Right lobe of liver (tissue), 6 donors: Measurements from ENCODE around the gene KRT24. TPM values are rescaled to one million over a fixed set of nuclear protein-coding genes. Genes with fewer than 3 reads are reported as not detected.

Experiments used
- ATAC-seq, 4 donors: fragments of 200-7000 bp; cut with Tn5 transposase; one replicate each; pipeline ENCODE4 v1.9.1; 2020; ENCODE audit warnings: mild to moderate bottlenecking in 4 of 4, moderate library complexity in 4 of 4
- DNase-seq, 3 donors: peaks; one replicate each; pipeline ENCODE4 v3.0.0-alpha.2; 2020
- H3K27ac ChIP-seq, 3 donors: fragments of 200-600 bp; one replicate each; pipeline ENCODE4 v1.8.0; 2022
- H3K27me3 ChIP-seq, 2 donors: fragments of 200-600 bp; one replicate each; pipeline ENCODE4 v1.8.0; 2022
- H3K36me3 ChIP-seq, 4 donors: fragments of 200-600 bp; sonication (generic) in 1 of 4; one replicate each; pipeline versions ENCODE4 v1.5.1 to v1.8.0; 2017 to 2022; ENCODE audit warnings: control low read depth in 1 of 4
- H3K4me1 ChIP-seq, 4 donors: fragments of 200-600 bp; sonication (generic) in 1 of 4; one replicate each; pipeline versions ENCODE4 v1.5.1 to v1.8.0; 2017 to 2022; ENCODE audit warnings: control low read depth in 1 of 4
- H3K4me3 ChIP-seq, 3 donors: fragments of 200-600 bp; one replicate each; pipeline ENCODE4 v1.8.0; 2022
- H3K9me3 ChIP-seq, 4 donors: fragments of 200-600 bp; sonication (generic) in 1 of 4; one replicate each; pipeline versions ENCODE4 v1.5.1 to v1.8.0; 2017 to 2022; ENCODE audit warnings: control low read depth in 1 of 4
- POLR2A ChIP-seq: fragments of 450-650 bp; IDR thresholded peaks from one replicate; pipeline ENCODE4 v1.6.1; 2017; ENCODE audit warnings: antibody characterized with exemption, mild to moderate bottlenecking
- WGBS: methylation state at CpG from one replicate; pipeline ENCODE4 v1.1.6; 2018; ENCODE audit warnings: low coverage, low lambda C conversion rate; ENCODE audit not compliant: insufficient coverage; ENCODE audit errors: missing lambda C conversion rate; 5-methylcytosine and 5-hydroxymethylcytosine counted together
- intact Hi-C, 2 donors: fragments of 100-400 bp; cut with DNase I; formaldehyde crosslinking; loops; one replicate each; pipeline versions ENCODE4 v1.11.2 to v1.14.1; 2022
- total RNA-seq, 6 experiments: library from RNA; depleted of rRNA in 2 of 6; stranded (reverse); fragments of >200 nt in 2 of 6; fragmentation: NEBNext Ultra II Directional in 3 of 6; extraction: Animal tissue kit (Norgen Biotek cat#: 25700) in 3 of 6; gene quantifications; one replicate each; pipeline versions ENCODE4 v1.1.0 to v1.2.4, GENCODE V29; 2016 to 2023
- TF ChIP-seq, protein P1 (sequence below), 4 donors: fragments of 200-600 bp in 3 of 4; fragments of 450-650 bp in 1 of 4; IDR thresholded peaks; one replicate each; pipeline versions ENCODE4 v1.5.1 to v1.8.0; 2016 to 2022; ENCODE audit warnings: antibody characterized with exemption in 4 of 4, mild to moderate bottlenecking in 2 of 4
- donor health status: DM: no; HTN: yes; CAD: no.
- donor health status: DM: no; HTN: no; CAD: no.
- donor health status: DM: no; HTN: no; CAD: no.
- donor health status: DM: no; HTN: yes; CAD: no.
- donor health status: DM: no; HTN: yes; CAD: no.

KRT24 gene
- total RNA-seq, 6 experiments from 2014 or later, result not detected

DNA sequence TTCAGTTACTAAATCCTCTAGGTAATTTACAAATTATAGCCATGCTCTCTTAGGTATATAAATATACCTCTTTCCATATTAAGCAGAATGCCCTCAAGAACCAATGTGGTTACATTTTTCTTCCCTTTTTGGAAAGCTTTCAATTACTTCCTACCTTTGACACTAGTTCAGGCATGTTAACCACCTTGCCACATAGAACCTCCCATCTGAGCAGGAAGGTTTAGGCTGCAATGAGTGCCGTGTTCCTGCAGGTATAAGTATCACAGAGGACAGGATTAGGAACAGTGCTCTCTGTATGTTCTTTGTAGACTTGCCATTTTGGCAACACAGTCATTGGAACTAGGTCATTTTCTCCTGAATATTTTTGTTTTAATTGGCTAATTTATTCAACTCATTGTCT, 31.5 kb upstream of the KRT24 start:
- 89% methylated on average over 1 of the region's 1 CpG for WGBS
- no peak overlapping the region for H3K4me3 ChIP-seq
- no peaks in the 10 kb centered on the region for H3K4me1 ChIP-seq
- no peak for TF ChIP-seq POLR2A
- no peaks in the 10 kb centered on the region for H3K9me3 ChIP-seq
- no peaks in the 10 kb centered on the region for H3K27me3 ChIP-seq
- no peak overlapping the region for H3K27ac ChIP-seq
- ATAC-seq, result no peak
- no peaks in the 10 kb centered on the region for H3K36me3 ChIP-seq
- intact Hi-C loops, result no loop called here
- DNase-seq, result no peak

DNA sequence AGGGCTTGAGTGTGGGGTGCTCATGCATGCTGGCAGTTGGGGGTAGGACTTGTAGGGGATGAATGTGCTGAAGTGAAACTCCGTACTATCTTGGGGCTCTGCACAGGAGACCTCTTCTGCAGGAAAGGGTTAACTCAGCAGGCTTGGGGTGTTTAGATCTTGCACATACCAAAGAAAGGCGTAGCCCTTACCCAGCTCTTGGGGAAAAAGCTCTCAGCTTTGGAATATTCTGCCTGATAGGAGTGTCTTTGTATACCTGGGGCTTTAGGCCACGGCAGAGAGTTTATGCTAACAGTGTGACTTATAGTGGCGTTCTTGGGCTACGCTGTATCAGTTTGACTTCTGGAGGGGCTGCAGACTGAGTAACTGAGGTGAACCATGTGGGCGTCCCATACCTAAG, 30.5 kb upstream of the KRT24 start:
- Histone ChIP-seq H3K4me3 (no peak overlapping the region), H3K4me1 (no peaks in the 10 kb centered on the region), H3K36me3 (no peaks in the 10 kb centered on the region), H3K27ac (no peak overlapping the region), H3K27me3 (no peaks in the 10 kb centered on the region), H3K9me3 (no peaks in the 10 kb centered on the region)
- intact Hi-C loops, result no loop called here
- DNase-seq (no peak), ATAC-seq (no peak)
- WGBS, result 84% methylated on average over 3 of the region's 6 CpGs
- TF ChIP-seq, protein P1, sequence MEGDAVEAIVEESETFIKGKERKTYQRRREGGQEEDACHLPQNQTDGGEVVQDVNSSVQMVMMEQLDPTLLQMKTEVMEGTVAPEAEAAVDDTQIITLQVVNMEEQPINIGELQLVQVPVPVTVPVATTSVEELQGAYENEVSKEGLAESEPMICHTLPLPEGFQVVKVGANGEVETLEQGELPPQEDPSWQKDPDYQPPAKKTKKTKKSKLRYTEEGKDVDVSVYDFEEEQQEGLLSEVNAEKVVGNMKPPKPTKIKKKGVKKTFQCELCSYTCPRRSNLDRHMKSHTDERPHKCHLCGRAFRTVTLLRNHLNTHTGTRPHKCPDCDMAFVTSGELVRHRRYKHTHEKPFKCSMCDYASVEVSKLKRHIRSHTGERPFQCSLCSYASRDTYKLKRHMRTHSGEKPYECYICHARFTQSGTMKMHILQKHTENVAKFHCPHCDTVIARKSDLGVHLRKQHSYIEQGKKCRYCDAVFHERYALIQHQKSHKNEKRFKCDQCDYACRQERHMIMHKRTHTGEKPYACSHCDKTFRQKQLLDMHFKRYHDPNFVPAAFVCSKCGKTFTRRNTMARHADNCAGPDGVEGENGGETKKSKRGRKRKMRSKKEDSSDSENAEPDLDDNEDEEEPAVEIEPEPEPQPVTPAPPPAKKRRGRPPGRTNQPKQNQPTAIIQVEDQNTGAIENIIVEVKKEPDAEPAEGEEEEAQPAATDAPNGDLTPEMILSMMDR (IDR thresholded peaks at IDR 0.05), result no peak
- TF ChIP-seq POLR2A, result no peak

DNA sequence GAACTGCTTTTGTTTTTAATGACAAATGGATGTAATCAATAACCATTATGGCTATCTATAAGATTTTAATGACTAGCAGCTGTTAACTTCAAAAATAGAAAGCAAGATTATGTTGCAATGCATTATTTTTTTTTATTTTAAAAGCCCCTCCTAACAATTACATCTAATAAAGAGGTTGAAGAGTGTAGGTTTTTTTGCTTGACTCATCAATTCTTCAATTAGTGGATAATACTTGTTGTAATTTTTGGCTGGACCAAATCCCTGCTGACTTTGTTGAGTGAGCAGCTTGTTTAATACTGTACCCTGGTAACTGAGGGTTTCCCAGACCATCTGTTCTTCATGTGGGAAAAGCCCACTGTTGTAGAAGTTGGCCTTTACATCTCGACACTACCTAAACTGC, 27.4 kb upstream of the KRT24 start:
- no peak overlapping the region for H3K4me3 ChIP-seq
- no peak overlapping the region for H3K27ac ChIP-seq

DNA sequence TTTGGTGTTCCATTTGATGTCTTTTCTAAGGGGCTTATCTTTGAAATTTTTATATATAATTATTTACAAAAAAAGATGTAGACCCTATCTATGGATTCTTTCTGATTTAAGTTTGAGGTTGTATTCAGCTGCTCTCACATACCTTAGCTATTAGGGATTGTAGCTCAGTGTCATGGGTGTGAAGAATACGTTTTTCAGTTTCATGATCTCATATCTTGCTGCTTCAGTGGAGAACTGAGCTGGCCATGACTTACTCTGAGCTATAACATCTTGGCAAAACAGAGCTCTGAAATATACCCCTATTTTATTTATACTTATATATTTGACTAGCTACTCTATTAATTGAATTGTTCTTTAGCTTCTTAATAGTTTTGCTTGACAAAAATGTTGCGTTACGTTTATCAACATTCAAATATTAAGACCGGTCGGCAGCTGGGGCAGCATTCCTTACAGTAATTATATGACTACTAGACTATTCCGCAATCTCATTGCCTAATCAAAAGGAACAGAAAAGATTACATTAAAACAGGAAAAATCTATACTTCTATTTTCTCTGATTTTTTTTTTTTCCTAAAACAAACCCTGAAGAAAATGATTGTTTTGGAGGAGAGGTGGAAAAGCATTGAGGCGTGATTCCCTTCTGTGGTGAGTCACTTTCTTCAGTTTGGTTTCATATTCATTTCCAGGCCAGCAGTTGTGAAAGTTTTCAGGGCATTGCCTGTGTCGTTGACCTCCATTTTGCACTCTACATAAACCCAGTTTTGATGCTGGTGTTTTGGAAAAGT, 24.1 kb upstream of the KRT24 start:
- ATAC-seq (peak in 3 of 4 donors; percentile 61 to 79 (median 69)), DNase-seq (no peak)
- 33% methylated on average over 8 of the region's 8 CpGs for whole genome bisulfite sequencing
- Histone ChIP-seq H3K36me3 (no peaks in the 10 kb centered on the region), H3K4me3 (no peak overlapping the region), H3K27ac (peak overlapping the region in 1 of 3 donors; percentile 15), H3K4me1 (peaks cover 0 to 7% (median 0%) of the 10 kb centered on the region in 4 donors), H3K27me3 (no peaks in the 10 kb centered on the region), H3K9me3 (no peaks in the 10 kb centered on the region)
- intact Hi-C loops, result no loop called here
- TF ChIP-seq POLR2A, result no peak
- TF ChIP-seq, protein P1 (IDR thresholded peaks at IDR 0.05), result no peak

More for the DNA sequence above, 27.4 kb upstream of the KRT24 start:
- Histone ChIP-seq H3K27me3 (no peaks in the 10 kb centered on the region), H3K9me3 (no peaks in the 10 kb centered on the region), H3K4me1 (peaks cover 0 to 7% (median 0%) of the 10 kb centered on the region in 4 donors), H3K36me3 (no peaks in the 10 kb centered on the region)
- intact Hi-C loops, result no loop called here
- TF ChIP-seq, protein P1 (IDR thresholded peaks at IDR 0.05), result no peak
- ATAC-seq, result no peak
- WGBS, result 44% methylated on average over 1 of the region's 1 CpG
- DNase-seq, result no peak

DNA sequence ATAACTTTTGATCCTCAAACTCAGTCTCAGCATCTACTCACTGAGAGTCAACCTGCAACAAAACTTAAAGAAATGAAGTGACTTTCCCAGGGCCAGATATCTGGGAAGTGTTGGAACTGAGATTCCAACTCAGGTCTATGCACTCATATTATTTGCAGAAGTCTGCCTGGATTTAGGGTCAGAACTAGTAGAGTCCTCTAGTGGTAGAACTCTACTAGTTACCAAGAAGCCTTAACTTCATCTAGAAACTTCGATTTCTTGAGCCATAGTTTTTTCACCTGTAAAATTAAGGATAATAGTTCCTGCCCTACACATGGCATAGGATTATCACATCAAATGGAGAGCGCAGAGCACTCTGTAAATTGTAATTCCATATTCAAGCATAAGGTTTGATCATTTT, 23.4 kb upstream of the KRT24 start:
- TF ChIP-seq POLR2A, result no peak
- TF ChIP-seq, protein P1 (IDR thresholded peaks at IDR 0.05), result peak; percentile 29 to 58 (median 50)
- Histone ChIP-seq H3K4me3 (no peak overlapping the region), H3K27me3 (no peaks in the 10 kb centered on the region), H3K27ac (no peak overlapping the region), H3K9me3 (no peaks in the 10 kb centered on the region), H3K36me3 (no peaks in the 10 kb centered on the region), H3K4me1 (peaks cover 0 to 7% (median 0%) of the 10 kb centered on the region in 4 donors)
- ATAC-seq (peak; percentile 76 to 88 (median 82)), DNase-seq (no peak)
- 48% methylated on average over 2 of the region's 2 CpGs for WGBS
- intact Hi-C loops, result no loop called here
